DND-41 (cell line): ENCODE measurements around the gene FRRS1L.

Experiments
- EZH2 ChIP-seq: IDR thresholded peaks from 3 replicates; pipeline ENCODE4 v1.6.1; 2012; ENCODE audit warnings: borderline replicate concordance, low read depth, mild to moderate bottlenecking, moderate library complexity, low read length, inconsistent platforms; ENCODE audit not compliant: severe bottlenecking
- TF ChIP-seq, protein P1 (sequence below): IDR thresholded peaks from 2 replicates; pipeline ENCODE4 v1.5.1; 2012; ENCODE audit warnings: borderline replicate concordance, low read length, moderate library complexity, mild to moderate bottlenecking; ENCODE audit not compliant: poor library complexity, severe bottlenecking; ENCODE audit errors: extremely low read depth

DNA sequence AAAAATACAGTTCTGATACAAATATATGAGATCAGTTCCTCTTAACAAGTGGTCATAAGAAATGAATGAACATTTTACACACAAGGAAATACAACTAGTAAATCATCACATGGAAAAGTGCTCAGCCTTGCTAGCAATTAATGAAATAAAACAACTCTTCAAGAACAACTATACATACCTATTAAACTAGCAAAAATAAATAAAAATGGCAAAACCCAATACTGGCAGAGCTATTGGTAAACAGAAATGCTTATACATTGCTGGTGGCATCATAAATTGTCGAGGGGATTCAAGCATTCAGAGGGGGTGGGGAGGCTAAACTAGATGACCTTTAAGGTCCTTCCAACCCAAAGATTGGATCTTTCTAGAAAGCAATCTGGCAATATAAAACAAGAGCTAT lies 5.9 kb upstream of the FRRS1L start:
- TF ChIP-seq, protein P1, sequence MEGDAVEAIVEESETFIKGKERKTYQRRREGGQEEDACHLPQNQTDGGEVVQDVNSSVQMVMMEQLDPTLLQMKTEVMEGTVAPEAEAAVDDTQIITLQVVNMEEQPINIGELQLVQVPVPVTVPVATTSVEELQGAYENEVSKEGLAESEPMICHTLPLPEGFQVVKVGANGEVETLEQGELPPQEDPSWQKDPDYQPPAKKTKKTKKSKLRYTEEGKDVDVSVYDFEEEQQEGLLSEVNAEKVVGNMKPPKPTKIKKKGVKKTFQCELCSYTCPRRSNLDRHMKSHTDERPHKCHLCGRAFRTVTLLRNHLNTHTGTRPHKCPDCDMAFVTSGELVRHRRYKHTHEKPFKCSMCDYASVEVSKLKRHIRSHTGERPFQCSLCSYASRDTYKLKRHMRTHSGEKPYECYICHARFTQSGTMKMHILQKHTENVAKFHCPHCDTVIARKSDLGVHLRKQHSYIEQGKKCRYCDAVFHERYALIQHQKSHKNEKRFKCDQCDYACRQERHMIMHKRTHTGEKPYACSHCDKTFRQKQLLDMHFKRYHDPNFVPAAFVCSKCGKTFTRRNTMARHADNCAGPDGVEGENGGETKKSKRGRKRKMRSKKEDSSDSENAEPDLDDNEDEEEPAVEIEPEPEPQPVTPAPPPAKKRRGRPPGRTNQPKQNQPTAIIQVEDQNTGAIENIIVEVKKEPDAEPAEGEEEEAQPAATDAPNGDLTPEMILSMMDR, result no peak
- no peak for TF ChIP-seq EZH2
